DMS79 (cell line): ENCODE data around the gene LOX.

Source experiments
- DNase-seq: peaks from one replicate; lab custom pipeline; 2025; lab: John Stamatoyannopoulos, UW

The LOX gene

GRCh38 chr5:122078116-122079110, at the start of gene LOX:
TSS of gene LOX (minus strand) at chr5:122078259. CDS start at chr5:122077985, 274 bp downstream.
- DNase-seq: no peak

- no peak for DNase-seq
Observed at GRCh38 chr5:122126756-122127321, 48.8 kb upstream of the LOX start.

- no peak for DNase-seq
Observed at GRCh38 chr5:122126177-122126755, 48.2 kb upstream of the LOX start.

GRCh38 chr5:122124766-122125165, 46.7 kb upstream of the LOX start:
- DNase-seq: no peak

GRCh38 chr5:122121479-122122465, 43.7 kb upstream of the LOX start:
- DNase-seq: no peak

GRCh38 chr5:122120957-122121356, 42.9 kb upstream of the LOX start:
- DNase-seq: no peak

GRCh38 chr5:122120493-122120892, 42.4 kb upstream of the LOX start:
- DNase-seq: no peak

- no peak for DNase-seq
Observed at GRCh38 chr5:122119205-122119604, 41.1 kb upstream of the LOX start.

- no peak for DNase-seq
Observed at GRCh38 chr5:122118356-122118948, 40.4 kb upstream of the LOX start.

- no peak for DNase-seq
Observed at GRCh38 chr5:122114501-122114900, 36.4 kb upstream of the LOX start.

- DNase-seq: no peak
Observed at GRCh38 chr5:122112733-122113558, 34.9 kb upstream of the LOX start.

GRCh38 chr5:122112063-122112462, 34.0 kb upstream of the LOX start:
- no peak for DNase-seq

GRCh38 chr5:122111460-122111859, 33.4 kb upstream of the LOX start:
- no peak for DNase-seq

GRCh38 chr5:122110987-122111386, 32.9 kb upstream of the LOX start:
- no peak for DNase-seq

GRCh38 chr5:122107016-122107415, 29.0 kb upstream of the LOX start:
- no peak for DNase-seq

- no peak for DNase-seq
Observed at GRCh38 chr5:122105909-122106308, 27.9 kb upstream of the LOX start.

- no peak for DNase-seq
Observed at GRCh38 chr5:122102825-122103224, 24.8 kb upstream of the LOX start.

- no peak for DNase-seq
Observed at GRCh38 chr5:122101636-122102285, 23.7 kb upstream of the LOX start.

- no peak for DNase-seq
Observed at GRCh38 chr5:122099060-122099790, 21.2 kb upstream of the LOX start.
